ENCODE data around the gene FIBCD1. TPM values are rescaled to one million over a fixed set of nuclear protein-coding genes. Genes with fewer than 3 reads are reported as not detected.
"Not testable (repeated sequence)": the region's sequence is repeated elsewhere in the genome, so short reads cannot be mapped to it uniquely, and the experiment has no call there.

The FIBCD1 gene
- total and polyA plus RNA-seq, 7 experiments from 2014 or later = not detected

DNA sequence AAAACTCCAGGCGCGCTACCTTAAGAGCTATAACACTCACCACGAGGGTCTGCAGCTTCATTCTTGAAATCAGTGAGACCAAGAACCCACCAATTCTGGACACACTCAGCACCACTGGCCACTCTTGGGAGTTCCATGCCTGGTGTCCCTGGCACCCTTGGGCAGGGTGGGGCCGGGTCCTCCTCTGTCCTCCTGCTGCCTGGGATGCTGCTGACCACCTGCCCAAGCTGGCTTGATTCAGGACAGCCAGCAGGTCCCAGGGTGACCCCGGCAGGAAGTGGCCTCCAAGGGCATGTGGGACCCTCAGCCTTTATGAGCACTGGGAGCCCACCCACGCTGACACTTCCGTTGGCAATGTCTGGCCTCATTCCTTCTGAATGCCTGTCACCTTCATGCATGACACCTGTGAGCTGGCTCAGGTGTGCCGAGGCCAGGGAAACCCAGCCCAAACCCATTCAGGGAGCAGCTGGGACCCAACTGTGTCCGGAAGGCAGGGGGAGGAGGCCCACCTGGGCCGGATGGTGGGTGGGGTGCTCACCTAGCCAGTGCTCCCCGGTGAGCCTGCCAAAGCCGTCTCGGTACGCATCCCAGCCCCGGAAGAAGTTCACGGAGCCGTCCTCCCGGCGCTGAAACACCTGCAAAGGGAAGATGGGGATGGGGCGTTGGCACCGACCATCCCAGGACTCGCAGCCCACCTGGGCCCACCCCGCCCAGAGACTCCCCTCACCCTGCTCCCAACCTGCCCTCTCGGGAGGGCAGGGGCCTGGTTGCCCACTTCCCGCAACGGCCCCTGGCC lies 27.6 kb downstream of the FIBCD1 start:
- DNase-seq = no peak
- intact Hi-C loops (cut with micrococcal nuclease) = no loop called here
- H3K27me3 Mint-ChIP-seq = peaks cover 0 to 3% (median 0%) of the 10 kb centered on the region in 5 donors
- H3K4me3 Mint-ChIP-seq = no peak overlapping the region
- Histone ChIP-seq H3K27ac (ENCODE audit: low read depth, low read length) (no peak overlapping the region), H3K36me3 (ENCODE audit: control insufficient read depth in 2 of 3, insufficient read depth in 3 of 3, low read length in 3 of 3) (no peaks in the 10 kb centered on the region), H3K4me3 (ENCODE audit: low read length) (no peak overlapping the region), H3K4me1 (ENCODE audit: control insufficient read depth in 2 of 2, insufficient read depth in 2 of 2, low read length in 2 of 2) (no peaks in the 10 kb centered on the region), H3K9me3 (ENCODE audit: control insufficient read depth in 2 of 3, low read length in 3 of 3) (no peaks in the 10 kb centered on the region), H3K27me3 (ENCODE audit: control insufficient read depth in 2 of 2, insufficient read depth in 2 of 2, low read length in 2 of 2) (no peaks in the 10 kb centered on the region)
- peaks cover 0 to 4% (median 0%) of the 10 kb centered on the region in 7 donors for H3K4me1 Mint-ChIP-seq
- no peaks in the 10 kb centered on the region for H3K9me3 Mint-ChIP-seq
- H3K36me3 Mint-ChIP-seq = no peaks in the 10 kb centered on the region
- POLR2A ChIA-PET = no interaction called here
- ATAC-seq = no peak
- CTCF ChIA-PET = no interaction called here
- H3K27ac Mint-ChIP-seq = no peak overlapping the region

DNA sequence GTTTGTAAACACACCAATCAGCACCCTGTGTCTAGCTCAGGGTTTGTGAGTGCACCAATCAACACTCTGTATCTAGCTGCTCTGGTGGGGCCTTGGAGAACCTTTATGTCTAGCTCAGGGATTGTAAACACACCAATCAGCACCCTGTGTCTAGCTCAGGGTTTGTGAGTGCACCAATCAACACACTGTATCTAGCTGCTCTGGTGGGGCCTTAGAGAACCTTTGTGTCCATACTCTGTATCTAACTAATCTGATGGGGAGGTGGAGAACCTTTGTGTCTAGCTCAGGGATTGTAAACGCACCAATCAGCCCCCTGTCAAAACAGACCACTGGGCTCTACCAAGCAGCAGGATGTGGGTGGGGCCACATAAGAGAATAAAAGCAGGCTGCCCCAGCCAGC lies 28.4 kb downstream of the FIBCD1 start:
- H3K27me3 Mint-ChIP-seq; H3K27ac ChIP-seq (ENCODE audit: low read depth, low read length); intact Hi-C loops (cut with micrococcal nuclease); H3K27me3 ChIP-seq (ENCODE audit: control insufficient read depth in 2 of 2, insufficient read depth in 2 of 2, low read length in 2 of 2); H3K4me1 Mint-ChIP-seq; H3K9me3 ChIP-seq (ENCODE audit: control insufficient read depth in 2 of 3, low read length in 3 of 3); H3K4me1 ChIP-seq (ENCODE audit: control insufficient read depth in 2 of 2, insufficient read depth in 2 of 2, low read length in 2 of 2); POLR2A ChIA-PET; ATAC-seq; H3K36me3 ChIP-seq (ENCODE audit: control insufficient read depth in 2 of 3, insufficient read depth in 3 of 3, low read length in 3 of 3); H3K4me3 Mint-ChIP-seq; H3K36me3 Mint-ChIP-seq; H3K9me3 Mint-ChIP-seq; CTCF ChIA-PET; H3K4me3 ChIP-seq (ENCODE audit: low read length); DNase-seq; H3K27ac Mint-ChIP-seq: not testable (repeated sequence)

DNA sequence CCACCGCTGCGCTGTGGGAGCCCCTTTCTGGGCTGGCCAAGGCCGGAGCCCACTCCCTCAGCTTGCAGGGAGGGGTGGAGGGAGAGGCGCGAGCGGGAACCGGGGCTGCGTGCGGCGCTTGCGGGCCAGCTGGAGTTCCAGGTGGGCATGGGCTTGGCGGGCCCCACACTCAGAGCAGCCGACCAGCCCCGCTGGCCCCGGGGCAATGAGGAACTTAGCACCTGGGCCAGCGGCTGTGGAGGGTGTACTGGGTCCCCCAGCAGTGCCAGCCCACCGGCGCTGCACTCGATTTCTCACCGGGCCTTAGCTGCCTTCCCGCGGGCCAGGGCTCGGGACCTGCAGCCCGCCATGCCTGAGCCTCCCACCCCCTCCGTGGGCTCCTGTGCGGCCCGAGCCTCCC lies 29.0 kb downstream of the FIBCD1 start:
- H3K27me3 Mint-ChIP-seq; ATAC-seq; H3K36me3 Mint-ChIP-seq; CTCF ChIA-PET; POLR2A ChIA-PET; H3K27me3 ChIP-seq (ENCODE audit: control insufficient read depth in 2 of 2, insufficient read depth in 2 of 2, low read length in 2 of 2); H3K4me1 ChIP-seq (ENCODE audit: control insufficient read depth in 2 of 2, insufficient read depth in 2 of 2, low read length in 2 of 2); H3K9me3 ChIP-seq (ENCODE audit: control insufficient read depth in 2 of 3, low read length in 3 of 3); H3K27ac Mint-ChIP-seq; H3K9me3 Mint-ChIP-seq; H3K4me3 ChIP-seq (ENCODE audit: low read length); H3K36me3 ChIP-seq (ENCODE audit: control insufficient read depth in 2 of 3, insufficient read depth in 3 of 3, low read length in 3 of 3); H3K4me1 Mint-ChIP-seq; DNase-seq; intact Hi-C loops (cut with micrococcal nuclease); H3K4me3 Mint-ChIP-seq; H3K27ac ChIP-seq (ENCODE audit: low read depth, low read length): not testable (repeated sequence)

DNA sequence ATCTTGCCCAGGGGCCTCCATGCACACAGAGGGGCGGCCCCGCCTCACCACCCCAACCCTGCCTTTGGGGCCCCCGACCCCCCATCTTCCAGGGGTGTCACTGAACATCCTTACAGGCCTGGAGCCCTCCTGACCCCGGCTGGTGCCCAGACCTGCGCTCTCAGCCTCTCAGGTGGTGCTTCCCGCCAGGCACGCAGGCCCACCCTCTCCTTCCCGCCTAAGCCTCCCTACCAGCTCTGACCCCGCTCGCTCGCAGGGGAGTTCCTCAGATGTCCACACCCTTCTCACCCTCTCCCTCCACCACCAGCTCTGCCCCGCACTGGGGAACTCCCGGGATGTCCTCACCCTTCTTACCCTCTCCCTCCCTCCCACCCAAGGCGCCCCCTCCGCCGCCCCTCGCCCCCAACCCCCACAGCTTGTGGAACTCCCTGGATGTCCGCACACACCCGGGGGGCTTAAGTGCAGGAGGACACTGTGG lies 30.1 kb downstream of the FIBCD1 start:
- Histone ChIP-seq H3K4me3 (ENCODE audit: low read length) (no peak overlapping the region), H3K9me3 (ENCODE audit: control insufficient read depth in 2 of 3, low read length in 3 of 3) (no peaks in the 10 kb centered on the region), H3K36me3 (ENCODE audit: control insufficient read depth in 2 of 3, insufficient read depth in 3 of 3, low read length in 3 of 3) (no peaks in the 10 kb centered on the region), H3K27ac (ENCODE audit: low read depth, low read length) (no peak overlapping the region), H3K27me3 (ENCODE audit: control insufficient read depth in 2 of 2, insufficient read depth in 2 of 2, low read length in 2 of 2) (no peaks in the 10 kb centered on the region), H3K4me1 (ENCODE audit: control insufficient read depth in 2 of 2, insufficient read depth in 2 of 2, low read length in 2 of 2) (no peaks in the 10 kb centered on the region)
- POLR2A ChIA-PET = no interaction called here
- H3K27me3 Mint-ChIP-seq = peaks cover 0 to 3% (median 0%) of the 10 kb centered on the region in 5 donors
- no peaks in the 10 kb centered on the region for H3K9me3 Mint-ChIP-seq
- DNase-seq = no peak
- CTCF ChIA-PET = no interaction called here
- no peak overlapping the region for H3K4me3 Mint-ChIP-seq
- no peak overlapping the region for H3K27ac Mint-ChIP-seq
- peaks cover 0 to 4% (median 0%) of the 10 kb centered on the region in 7 donors for H3K4me1 Mint-ChIP-seq
- intact Hi-C loops (cut with micrococcal nuclease) = no loop called here
- ATAC-seq = no peak
- H3K36me3 Mint-ChIP-seq = no peaks in the 10 kb centered on the region

DNA sequence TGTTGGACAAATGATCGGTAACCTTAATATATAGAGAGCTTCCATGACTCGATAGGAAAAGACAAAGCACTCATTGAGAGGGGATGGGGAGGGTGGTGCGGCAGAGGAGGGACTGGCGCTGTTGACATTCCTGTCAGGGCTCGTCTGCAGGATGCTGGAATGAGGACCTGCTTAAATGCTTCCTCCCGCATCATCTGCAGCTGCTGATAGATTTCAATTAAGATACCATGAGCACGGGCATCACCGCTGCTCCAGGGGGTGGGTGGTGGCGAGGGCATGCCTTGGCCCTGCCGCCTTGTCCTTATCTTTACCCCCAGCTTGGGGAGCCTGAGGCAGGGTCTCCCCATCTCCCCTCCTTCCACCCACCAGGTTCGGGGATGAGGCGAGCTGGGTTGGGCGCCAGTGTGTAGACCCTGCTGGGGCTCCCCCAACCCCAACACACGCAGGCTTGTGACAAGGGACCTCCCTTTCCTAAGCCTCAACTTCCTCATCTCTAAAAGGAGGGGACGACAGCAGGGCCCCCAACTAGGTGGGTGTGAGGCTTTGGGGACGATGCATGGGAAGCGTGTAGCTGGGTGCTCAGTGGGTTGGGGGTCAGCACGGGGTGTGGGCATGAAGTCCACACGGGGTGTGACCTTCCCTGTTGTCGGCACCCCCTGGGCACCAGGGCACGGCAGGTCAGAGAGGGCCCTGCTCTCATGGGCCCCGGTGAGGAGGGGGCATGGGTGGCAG lies 30.7 kb downstream of the FIBCD1 start:
- Mint-ChIP-seq H3K9me3 (no peaks in the 10 kb centered on the region), H3K27ac (no peak overlapping the region), H3K4me3 (no peak overlapping the region), H3K36me3 (no peaks in the 10 kb centered on the region), H3K4me1 (peaks cover 0 to 4% (median 0%) of the 10 kb centered on the region in 7 donors), H3K27me3 (peaks cover 0 to 5% (median 1%) of the 10 kb centered on the region in 5 donors)
- Histone ChIP-seq H3K36me3 (ENCODE audit: control insufficient read depth in 2 of 3, insufficient read depth in 3 of 3, low read length in 3 of 3) (no peaks in the 10 kb centered on the region), H3K9me3 (ENCODE audit: control insufficient read depth in 2 of 3, low read length in 3 of 3) (no peaks in the 10 kb centered on the region), H3K27me3 (ENCODE audit: control insufficient read depth in 2 of 2, insufficient read depth in 2 of 2, low read length in 2 of 2) (no peaks in the 10 kb centered on the region), H3K27ac (ENCODE audit: low read depth, low read length) (no peak overlapping the region), H3K4me1 (ENCODE audit: control insufficient read depth in 2 of 2, insufficient read depth in 2 of 2, low read length in 2 of 2) (no peaks in the 10 kb centered on the region), H3K4me3 (ENCODE audit: low read length) (no peak overlapping the region)
- DNase-seq = no peak
- CTCF ChIA-PET = no interaction called here
- intact Hi-C loops (cut with micrococcal nuclease) = no loop called here
- POLR2A ChIA-PET = interaction anchor here (0.6 kb wide), 1 partner anchor 217 kb away, joined by 3 read pairs; no protein-coding TSS in a partner anchor
- ATAC-seq = no peak

DNA sequence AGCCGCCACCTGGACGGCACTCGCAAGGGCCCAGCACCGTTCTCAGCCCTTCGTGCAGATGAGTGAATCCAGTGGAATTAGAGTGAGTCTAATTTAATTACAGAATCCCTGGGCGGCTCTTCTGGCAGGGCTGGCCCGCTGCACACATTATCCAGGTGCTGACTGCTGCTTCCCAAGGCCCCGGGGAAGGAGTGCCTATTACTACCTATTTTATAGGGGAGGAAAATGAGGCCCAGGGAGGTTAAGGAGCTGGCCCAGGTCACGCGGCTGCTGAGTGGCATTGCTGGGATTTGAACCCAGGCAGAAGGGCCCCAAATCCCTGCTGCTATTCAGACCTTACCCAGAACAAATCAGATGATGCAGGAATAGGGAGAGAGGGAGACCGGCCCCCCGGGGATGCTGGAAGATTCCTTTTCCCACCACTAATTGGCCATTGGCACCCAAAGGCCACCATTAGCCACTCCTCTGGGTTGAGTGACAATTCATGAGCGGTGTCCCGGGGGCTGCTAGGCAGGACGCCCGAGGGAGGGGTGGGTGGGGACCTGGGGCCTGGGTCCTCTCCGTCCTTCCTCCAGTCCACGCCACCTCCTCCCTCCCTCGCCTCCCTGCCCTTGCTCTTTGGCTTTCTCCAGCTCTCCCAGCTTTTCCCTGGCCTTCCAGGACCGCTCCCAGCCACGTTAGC lies 32.2 kb downstream of the FIBCD1 start:
- H3K4me3 ChIP-seq (ENCODE audit: low read length) = no peak overlapping the region
- no peaks in the 10 kb centered on the region for H3K4me1 ChIP-seq (ENCODE audit: control insufficient read depth in 2 of 2, insufficient read depth in 2 of 2, low read length in 2 of 2)
- H3K27ac ChIP-seq (ENCODE audit: low read depth, low read length) = no peak overlapping the region
- POLR2A ChIA-PET = no interaction called here
- Mint-ChIP-seq H3K9me3 (no peaks in the 10 kb centered on the region), H3K27me3 (peaks cover 0 to 5% (median 1%) of the 10 kb centered on the region in 5 donors), H3K36me3 (no peaks in the 10 kb centered on the region), H3K27ac (no peak overlapping the region), H3K4me3 (no peak overlapping the region), H3K4me1 (peaks cover 0 to 4% (median 0%) of the 10 kb centered on the region in 7 donors)
- H3K27me3 ChIP-seq (ENCODE audit: control insufficient read depth in 2 of 2, insufficient read depth in 2 of 2, low read length in 2 of 2) = no peaks in the 10 kb centered on the region
- DNase-seq (no peak), ATAC-seq (no peak)
- intact Hi-C loops (cut with micrococcal nuclease) = no loop called here
- no peaks in the 10 kb centered on the region for H3K9me3 ChIP-seq (ENCODE audit: control insufficient read depth in 2 of 3, low read length in 3 of 3)
- H3K36me3 ChIP-seq (ENCODE audit: control insufficient read depth in 2 of 3, insufficient read depth in 3 of 3, low read length in 3 of 3) = no peaks in the 10 kb centered on the region
- CTCF ChIA-PET = no interaction called here

Measured in naive thymus-derived CD4-positive, alpha-beta T cell (primary cell).